Right atrium auricular region (tissue), 2 donors: ENCODE results near the gene TSPAN32. TPM values are rescaled to one million over a fixed set of nuclear protein-coding genes. Genes with fewer than 3 reads are reported as not detected.
"Not testable (repeated sequence)": the region's sequence is repeated elsewhere in the genome, so short reads cannot be mapped to it uniquely, and the experiment has no call there.

Experiments used
- DNase-seq: peaks from one replicate; pipeline ENCODE4 v3.0.0-alpha.2; 2019; ENCODE audit warnings: low spot score
- H3K27ac ChIP-seq, 2 donors: fragments of 200-600 bp; sonication (generic); 1 replicate in 1 of 2; 2 replicates in 1 of 2; pipeline ENCODE4 v1.5.1; 2016 to 2019
- H3K27me3 ChIP-seq, 2 donors: fragments of 200-600 bp; sonication (generic); one replicate each; pipeline versions ENCODE4 v1.5.1 to v1.6.0; 2017 to 2019
- H3K36me3 ChIP-seq: fragments of 200-600 bp; sonication (generic); one replicate; pipeline ENCODE4 v1.5.1; 2016
- H3K4me1 ChIP-seq, 2 donors: fragments of 200-600 bp; sonication (generic); one replicate each; pipeline versions ENCODE4 v1.5.1 to v1.6.0; 2017 to 2019
- H3K4me3 ChIP-seq, 2 donors: fragments of 200-600 bp; sonication (generic); 1 replicate in 1 of 2; 2 replicates in 1 of 2; pipeline ENCODE4 v1.5.1; 2017 to 2019; ENCODE audit warnings: mild to moderate bottlenecking in 1 of 2, moderate library complexity in 1 of 2
- H3K9me3 ChIP-seq, 2 donors: fragments of 200-600 bp; sonication (generic); one replicate each; pipeline ENCODE4 v1.5.1; 2019
- total RNA-seq, 2 donors: library from RNA; depleted of rRNA; stranded (reverse); fragments of >200 nt; gene quantifications; one replicate each; pipeline ENCODE4 v1.1.0, GENCODE V29; 2016
- TF ChIP-seq, protein P1 (sequence below), 2 donors: fragments of 200-600 bp; sonication (generic); IDR thresholded peaks; one replicate each; pipeline ENCODE4 v1.5.1; 2019; ENCODE audit warnings: antibody characterized with exemption in 2 of 2

Gene TSPAN32
- total RNA-seq, 2 donors from 2014 or later, result 2.6 to 15.2 TPM

GRCh38 chr11:2331404-2331803, 29.6 kb downstream of the TSPAN32 start:
- TF ChIP-seq, protein P1, sequence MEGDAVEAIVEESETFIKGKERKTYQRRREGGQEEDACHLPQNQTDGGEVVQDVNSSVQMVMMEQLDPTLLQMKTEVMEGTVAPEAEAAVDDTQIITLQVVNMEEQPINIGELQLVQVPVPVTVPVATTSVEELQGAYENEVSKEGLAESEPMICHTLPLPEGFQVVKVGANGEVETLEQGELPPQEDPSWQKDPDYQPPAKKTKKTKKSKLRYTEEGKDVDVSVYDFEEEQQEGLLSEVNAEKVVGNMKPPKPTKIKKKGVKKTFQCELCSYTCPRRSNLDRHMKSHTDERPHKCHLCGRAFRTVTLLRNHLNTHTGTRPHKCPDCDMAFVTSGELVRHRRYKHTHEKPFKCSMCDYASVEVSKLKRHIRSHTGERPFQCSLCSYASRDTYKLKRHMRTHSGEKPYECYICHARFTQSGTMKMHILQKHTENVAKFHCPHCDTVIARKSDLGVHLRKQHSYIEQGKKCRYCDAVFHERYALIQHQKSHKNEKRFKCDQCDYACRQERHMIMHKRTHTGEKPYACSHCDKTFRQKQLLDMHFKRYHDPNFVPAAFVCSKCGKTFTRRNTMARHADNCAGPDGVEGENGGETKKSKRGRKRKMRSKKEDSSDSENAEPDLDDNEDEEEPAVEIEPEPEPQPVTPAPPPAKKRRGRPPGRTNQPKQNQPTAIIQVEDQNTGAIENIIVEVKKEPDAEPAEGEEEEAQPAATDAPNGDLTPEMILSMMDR (IDR thresholded peaks at IDR 0.05), result no peak
- H3K36me3 ChIP-seq, result no peaks in the 10 kb centered on the region
- H3K27me3 ChIP-seq, result no peaks in the 10 kb centered on the region
- peaks cover 0 to 6% of the 10 kb centered on the region in 2 donors for H3K4me1 ChIP-seq
- H3K4me3 ChIP-seq, result no peak overlapping the region
- DNase-seq, result no peak
- no peaks in the 10 kb centered on the region for H3K9me3 ChIP-seq
- H3K27ac ChIP-seq, result no peak overlapping the region

DNA sequence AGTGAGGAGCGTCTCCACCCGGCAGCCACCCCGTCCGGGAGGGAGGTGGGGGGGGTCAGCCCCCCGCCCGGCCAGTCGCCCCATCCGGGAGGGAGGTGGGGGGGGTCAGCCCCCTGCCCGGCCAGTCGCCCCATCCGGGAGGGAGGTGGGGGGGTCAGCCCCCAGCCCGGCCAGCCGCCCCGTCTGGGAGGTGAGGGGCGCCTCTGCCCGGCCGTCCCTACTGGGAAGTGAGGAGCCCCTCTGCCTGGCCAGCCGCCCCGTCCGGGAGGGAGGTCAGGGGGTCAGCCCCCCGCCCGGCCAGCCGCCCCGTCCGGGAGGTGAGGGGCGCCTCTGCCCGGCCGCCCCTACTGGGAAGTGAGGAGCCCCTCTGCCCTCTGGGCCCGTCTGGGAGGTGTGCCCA, 30.8 kb downstream of the TSPAN32 start:
- not testable (repeated sequence) for H3K4me1 ChIP-seq, H3K36me3 ChIP-seq, H3K27ac ChIP-seq, DNase-seq, H3K4me3 ChIP-seq, H3K9me3 ChIP-seq, H3K27me3 ChIP-seq

GRCh38 chr11:2333486-2334205, 31.8 kb downstream of the TSPAN32 start:
- H3K27ac ChIP-seq, DNase-seq, H3K9me3 ChIP-seq, H3K4me1 ChIP-seq, H3K36me3 ChIP-seq, H3K27me3 ChIP-seq, H3K4me3 ChIP-seq: not testable (repeated sequence)

- DNase-seq, H3K9me3 ChIP-seq, H3K4me3 ChIP-seq, H3K27me3 ChIP-seq, H3K4me1 ChIP-seq, H3K27ac ChIP-seq, H3K36me3 ChIP-seq: not testable (repeated sequence)
Measured at GRCh38 chr11:2335286-2335685, 33.5 kb downstream of the TSPAN32 start.

- H3K36me3 ChIP-seq, H3K27me3 ChIP-seq, H3K9me3 ChIP-seq, H3K27ac ChIP-seq, H3K4me3 ChIP-seq, DNase-seq, H3K4me1 ChIP-seq: not testable (repeated sequence)
Measured at GRCh38 chr11:2338760-2339159, 36.9 kb downstream of the TSPAN32 start.

GRCh38 chr11:2342557-2342956, 40.7 kb downstream of the TSPAN32 start:
- H3K4me1 ChIP-seq, result no peaks in the 10 kb centered on the region
- no peaks in the 10 kb centered on the region for H3K9me3 ChIP-seq
- H3K36me3 ChIP-seq, result no peaks in the 10 kb centered on the region
- H3K4me3 ChIP-seq, result no peak overlapping the region
- H3K27ac ChIP-seq, result no peak overlapping the region
- H3K27me3 ChIP-seq, result no peaks in the 10 kb centered on the region
- TF ChIP-seq, protein P1 (IDR thresholded peaks at IDR 0.05), result no peak
- DNase-seq, result no peak

DNA sequence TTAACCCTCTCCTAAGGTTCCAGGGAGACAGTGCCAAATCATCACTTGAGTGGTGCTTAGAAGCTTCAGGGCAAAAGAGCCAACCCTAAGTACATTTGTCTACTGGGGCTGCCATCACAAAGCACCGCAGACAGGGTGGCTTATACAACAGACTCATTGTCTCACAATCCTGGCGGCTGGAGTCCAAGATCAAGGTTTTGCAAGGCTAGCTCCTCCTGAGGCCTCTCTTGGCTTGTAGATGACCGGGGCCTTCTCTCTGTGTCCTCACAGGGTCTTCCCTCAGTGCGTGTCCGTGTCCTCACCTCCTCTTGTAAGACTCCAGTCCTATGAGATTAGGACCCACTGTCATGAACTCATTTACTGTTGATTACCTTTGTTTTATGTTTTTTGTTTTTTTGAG, 41.2 kb downstream of the TSPAN32 start:
- H3K9me3 ChIP-seq, result no peaks in the 10 kb centered on the region
- no peak overlapping the region for H3K27ac ChIP-seq
- H3K36me3 ChIP-seq, result no peaks in the 10 kb centered on the region
- no peak overlapping the region for H3K4me3 ChIP-seq
- H3K27me3 ChIP-seq, result no peaks in the 10 kb centered on the region
- DNase-seq, result no peak
- TF ChIP-seq, protein P1 (IDR thresholded peaks at IDR 0.05), result no peak
- no peaks in the 10 kb centered on the region for H3K4me1 ChIP-seq

- no peak for DNase-seq
- TF ChIP-seq, protein P1 (IDR thresholded peaks at IDR 0.05), result no peak
- H3K4me3 ChIP-seq, result no peak overlapping the region
Measured at GRCh38 chr11:2343502-2343901, 41.7 kb downstream of the TSPAN32 start.

More at GRCh38 chr11:2343502-2343901, 41.7 kb downstream of the TSPAN32 start:
- Histone ChIP-seq H3K27ac (no peak overlapping the region), H3K9me3 (no peaks in the 10 kb centered on the region), H3K36me3 (no peaks in the 10 kb centered on the region), H3K4me1 (no peaks in the 10 kb centered on the region), H3K27me3 (no peaks in the 10 kb centered on the region)
